Measurements from ENCODE around the gene FNBP1.

FNBP1 gene

GRCh38 chr9:129887334-129888292 is 155.4 kb downstream of the FNBP1 start:
- peak; percentile 48 to 75 for DNase-seq

GRCh38 chr9:129886226-129887174 is 156.5 kb downstream of the FNBP1 start:
- peak in 1 of 2 experiments; percentile 54 for DNase-seq

DNA sequence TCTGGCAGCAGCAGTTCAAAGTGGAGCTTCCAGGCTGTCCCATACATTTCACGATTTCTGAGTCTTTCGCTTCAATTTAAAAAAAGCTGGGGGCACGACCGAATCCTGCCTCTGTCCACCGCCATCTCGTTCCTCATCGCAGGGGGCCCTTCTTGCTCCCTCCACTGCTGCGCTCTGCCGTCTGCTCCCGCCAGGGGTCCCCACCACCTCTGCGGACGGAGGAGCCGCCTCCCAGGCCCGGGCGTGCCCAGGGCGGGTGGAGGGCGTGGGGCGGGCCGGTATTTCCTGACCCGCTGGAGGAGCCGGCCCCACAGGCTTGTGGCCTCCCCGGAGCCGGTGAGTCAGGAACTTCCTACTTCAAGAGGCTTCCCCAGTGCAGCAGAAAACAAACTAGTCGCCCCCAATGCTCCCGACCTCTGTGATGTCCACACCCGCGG is 157.3 kb downstream of the FNBP1 start:
- peak; percentile 88 to 90 for DNase-seq

DNA sequence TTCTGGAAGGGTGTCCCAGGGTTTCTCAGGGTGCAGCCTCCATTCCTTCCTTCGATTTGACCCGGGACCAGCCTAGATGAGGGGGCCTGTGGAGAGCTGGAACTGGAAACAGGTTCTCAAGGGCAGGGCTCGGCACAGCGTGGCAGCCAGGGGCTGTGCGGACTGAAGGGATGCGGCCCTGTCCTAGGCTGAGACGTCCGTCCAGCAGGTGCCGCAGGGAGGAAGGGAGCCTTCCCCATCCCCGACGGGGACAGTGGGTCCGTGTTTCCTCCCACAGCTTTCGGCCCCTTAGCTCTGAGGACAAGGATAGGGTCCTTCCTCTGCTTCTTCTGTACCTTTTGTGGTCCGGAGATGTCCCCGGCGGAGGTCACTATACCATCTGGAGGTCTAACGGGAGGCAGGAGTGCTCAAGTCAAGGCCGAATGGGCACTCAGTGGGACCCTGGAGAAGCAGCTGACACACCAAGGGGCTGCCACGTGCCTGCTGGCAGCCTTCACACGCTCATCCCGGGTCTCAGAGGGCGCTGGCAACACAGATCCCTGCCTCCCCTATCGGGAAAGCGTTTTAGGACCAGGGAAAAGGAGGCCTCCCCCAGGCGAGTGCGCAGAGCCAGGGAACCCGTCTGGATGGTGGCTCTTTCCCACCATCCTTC is 157.8 kb downstream of the FNBP1 start:
- DNase-seq = peak; percentile 24 to 34

- peak; percentile 94 to 96 for DNase-seq
These were observed 158.6 kb downstream of the FNBP1 start for GRCh38 chr9:129884220-129885017.

DNA sequence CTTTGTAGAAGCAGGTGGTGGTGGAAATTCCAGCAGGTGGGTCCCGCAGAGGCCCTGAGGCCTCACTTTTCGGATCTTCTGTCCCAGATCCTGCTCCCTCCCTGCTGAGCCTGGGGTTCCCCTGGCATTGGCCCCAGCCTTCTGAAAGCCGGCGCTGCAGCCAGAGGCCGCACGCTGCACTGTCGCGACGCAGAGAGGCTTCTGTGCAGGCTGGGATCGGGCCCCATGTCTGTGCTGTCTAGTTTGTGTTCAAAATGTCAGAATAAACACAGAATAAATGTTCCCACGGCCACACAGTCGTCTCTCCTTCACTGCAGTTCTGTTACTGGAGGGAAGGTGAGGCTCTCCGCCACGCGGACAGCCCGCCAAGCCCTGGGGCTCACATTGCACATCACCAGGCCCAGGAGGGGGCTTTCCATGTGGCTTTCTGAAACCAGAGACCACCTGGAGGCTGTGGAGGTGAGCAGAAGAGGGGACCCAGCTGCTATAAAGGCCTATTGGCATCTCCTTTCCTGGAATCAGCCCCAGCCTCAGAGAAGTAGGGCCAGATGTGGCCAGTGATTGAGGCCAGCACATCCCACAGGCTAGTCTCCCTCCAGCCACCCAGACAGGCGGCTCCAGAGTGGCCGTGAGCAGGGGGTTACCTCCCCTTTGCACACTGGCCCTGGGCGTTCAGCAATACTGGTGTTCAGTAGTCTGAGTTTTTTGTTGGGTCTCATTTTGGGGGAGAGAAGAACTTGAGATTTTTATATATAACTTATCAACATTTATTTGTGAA is 161.3 kb downstream of the FNBP1 start:
- no peak for DNase-seq

DNA sequence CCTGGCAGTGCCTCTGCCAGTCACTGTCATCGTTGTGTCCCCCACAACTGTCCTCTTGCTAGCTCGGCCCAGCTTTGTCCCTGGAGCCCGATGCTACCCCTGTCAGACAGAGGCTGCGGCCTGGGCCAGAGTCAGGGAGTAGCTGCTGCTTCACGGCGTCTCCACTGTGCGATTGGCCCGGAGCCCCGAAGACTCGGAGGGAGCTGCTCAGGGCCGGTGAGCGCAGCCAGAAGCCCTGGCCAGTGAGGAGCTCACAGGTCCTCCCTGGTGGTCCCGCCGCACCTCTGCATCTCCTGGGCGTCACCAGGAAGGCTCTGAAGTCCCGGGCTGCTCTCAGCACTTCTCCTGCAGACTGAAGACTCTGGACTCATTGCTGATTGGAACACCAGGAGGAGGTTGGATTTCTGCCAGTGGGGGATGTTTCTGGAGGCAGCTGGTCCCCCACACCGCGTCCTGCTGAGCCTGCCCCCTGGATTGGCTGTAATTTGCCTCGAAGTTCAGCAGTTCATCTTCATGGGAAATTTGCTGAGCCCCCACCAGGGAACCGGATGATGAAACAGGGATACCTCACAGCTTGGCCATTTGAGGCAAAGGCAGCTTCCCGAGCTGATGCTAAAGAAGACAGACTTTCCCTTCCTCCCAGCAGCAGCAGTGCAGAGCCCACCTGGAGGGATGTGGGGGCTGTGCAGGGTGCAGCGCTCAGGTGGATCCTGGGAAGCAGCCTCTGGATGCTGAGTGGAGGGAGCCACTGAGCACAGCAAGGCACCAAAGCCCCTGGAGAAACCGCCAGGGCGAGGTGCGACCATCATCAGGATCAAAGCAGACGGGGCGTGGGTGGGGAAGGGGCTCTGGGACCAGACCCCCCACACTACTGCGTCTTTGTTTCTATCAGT is 162.1 kb downstream of the FNBP1 start:
- DNase-seq = no peak

- no peak for DNase-seq
These were observed 162.9 kb downstream of the FNBP1 start for GRCh38 chr9:129879991-129880653.

- no peak for DNase-seq
These were observed 163.8 kb downstream of the FNBP1 start for GRCh38 chr9:129879103-129879699.

- DNase-seq = no peak
These were observed 164.7 kb downstream of the FNBP1 start for GRCh38 chr9:129878291-129878690.

DNA sequence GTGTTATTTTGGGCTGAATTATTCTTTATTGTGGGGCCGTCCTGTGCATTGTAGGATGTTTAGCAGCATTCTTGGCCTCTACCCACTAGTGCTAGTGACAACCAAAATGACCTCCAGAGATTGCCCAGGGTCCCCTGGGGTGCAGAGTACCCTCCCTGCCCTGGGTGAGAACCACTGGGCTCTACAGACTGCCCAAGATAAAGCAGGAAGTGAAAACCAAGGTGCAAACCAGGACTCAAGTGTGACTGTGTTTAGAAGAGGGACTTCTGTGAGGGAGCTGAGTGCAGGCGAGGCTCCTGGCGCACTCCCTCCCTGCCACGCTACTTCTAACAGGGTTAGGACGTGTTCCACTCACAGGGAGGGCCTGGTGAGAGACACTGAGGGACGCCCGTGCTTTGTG is 166.2 kb downstream of the FNBP1 start:
- DNase-seq = no peak

- no peak for DNase-seq
These were observed 167.1 kb downstream of the FNBP1 start for GRCh38 chr9:129875687-129876395.

DNA sequence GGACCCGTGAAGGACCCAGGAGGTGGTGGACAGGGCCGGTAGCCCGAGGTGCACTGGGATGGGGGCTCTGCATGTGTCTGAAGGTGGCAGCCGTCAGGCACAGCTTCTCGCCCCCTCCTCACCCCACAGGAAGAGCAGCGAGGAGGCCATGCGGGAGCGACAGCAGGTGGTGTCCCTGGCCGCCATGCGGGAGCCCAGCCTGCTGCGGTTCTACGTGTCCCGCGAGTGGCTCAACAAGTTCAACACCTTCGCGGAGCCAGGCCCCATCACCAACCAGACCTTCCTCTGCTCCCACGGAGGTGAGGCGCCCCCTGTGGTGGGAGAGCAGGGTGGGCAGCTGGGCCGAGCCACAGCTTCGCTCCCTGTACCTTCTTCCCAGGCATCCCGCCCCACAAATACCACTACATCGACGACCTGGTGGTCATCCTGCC is 167.8 kb downstream of the FNBP1 start:
- DNase-seq = no peak

GRCh38 chr9:129874261-129875101 is 168.5 kb downstream of the FNBP1 start:
- no peak for DNase-seq

- DNase-seq = no peak
These were observed 169.3 kb downstream of the FNBP1 start for GRCh38 chr9:129873563-129874190.

DNA sequence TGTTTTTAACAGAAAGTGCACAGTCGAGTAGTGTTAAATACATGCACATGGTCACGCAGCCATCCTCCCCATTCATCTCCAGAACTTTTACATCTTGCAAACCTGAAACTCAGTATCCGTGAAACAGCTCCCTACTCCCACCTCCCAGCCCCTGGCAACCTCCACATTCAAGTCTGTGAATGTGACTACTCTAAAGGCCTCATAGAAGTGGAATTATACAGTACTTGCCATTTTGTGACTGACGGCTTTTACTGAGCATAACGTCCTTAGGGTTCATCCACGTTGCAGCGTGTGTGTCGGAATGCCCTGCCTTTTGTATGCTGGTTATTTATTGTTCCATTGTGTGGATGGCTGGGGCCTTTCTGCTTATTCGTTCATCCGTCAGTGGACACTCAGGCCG is 171.9 kb downstream of the FNBP1 start:
- DNase-seq = no peak
